NOMO-1 treated with DMSO at 0.1 percent for 48 hours (cell line): ENCODE data around the gene GSG1L.

Experiments used
- DNase-seq: peaks from one replicate; lab custom pipeline; 2025; ENCODE audit not compliant: unreplicated experiment; lab: John Stamatoyannopoulos, UW

The GSG1L gene

GRCh38 chr16:27778926-27779570, 284.5 kb downstream of the GSG1L start:
- no peak for DNase-seq

GRCh38 chr16:27778171-27778925, 285.2 kb downstream of the GSG1L start:
- DNase-seq = no peak

DNA sequence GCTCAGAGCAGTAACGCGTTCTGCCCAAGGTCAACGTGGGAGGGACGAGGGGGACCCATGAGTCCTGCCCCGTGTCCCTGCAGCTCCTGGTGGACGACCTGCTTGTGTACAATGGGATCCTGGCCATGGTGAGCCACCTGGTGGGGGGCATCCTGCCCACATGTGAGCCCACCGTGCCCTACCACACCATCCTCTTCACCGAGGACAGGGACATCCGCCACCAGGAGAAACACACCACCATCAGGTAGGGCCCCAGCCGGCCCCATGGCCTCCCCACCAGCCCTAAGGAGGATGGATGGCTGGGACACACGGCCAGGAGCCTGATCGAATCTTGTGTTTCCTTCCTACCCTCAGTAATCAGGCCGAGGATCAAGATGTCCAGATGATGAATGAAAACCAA, 286.0 kb downstream of the GSG1L start:
- no peak for DNase-seq

GRCh38 chr16:27776556-27777225, 286.8 kb downstream of the GSG1L start:
- DNase-seq = no peak

DNA sequence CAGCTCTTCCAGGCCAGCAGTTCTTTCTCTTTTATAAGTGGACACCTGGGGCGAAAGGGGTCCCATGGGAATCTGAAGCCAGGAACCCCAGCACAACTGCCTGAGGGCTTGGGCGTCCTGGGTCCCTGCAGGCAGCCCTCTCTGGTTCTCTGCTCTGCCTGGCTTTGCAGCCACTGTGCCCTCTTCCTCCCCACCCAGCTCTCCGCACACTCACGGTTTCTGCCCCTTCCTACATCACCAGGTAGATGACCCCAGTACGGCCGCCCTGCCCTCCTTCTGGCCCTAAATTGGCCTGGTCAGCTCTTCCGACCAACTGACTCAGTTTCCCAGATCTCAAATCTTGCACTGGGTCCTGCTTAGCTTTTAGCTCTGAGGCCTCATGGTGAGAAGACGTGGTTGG, 288.3 kb downstream of the GSG1L start:
- no peak for DNase-seq

- no peak for DNase-seq
Observed at GRCh38 chr16:27774779-27775178, 288.7 kb downstream of the GSG1L start.

- no peak for DNase-seq
Observed at GRCh38 chr16:27773344-27773743, 290.2 kb downstream of the GSG1L start.

GRCh38 chr16:27772093-27772825, 291.3 kb downstream of the GSG1L start:
- DNase-seq = no peak

- no peak for DNase-seq
Observed at GRCh38 chr16:27771201-27771910, 292.2 kb downstream of the GSG1L start.

DNA sequence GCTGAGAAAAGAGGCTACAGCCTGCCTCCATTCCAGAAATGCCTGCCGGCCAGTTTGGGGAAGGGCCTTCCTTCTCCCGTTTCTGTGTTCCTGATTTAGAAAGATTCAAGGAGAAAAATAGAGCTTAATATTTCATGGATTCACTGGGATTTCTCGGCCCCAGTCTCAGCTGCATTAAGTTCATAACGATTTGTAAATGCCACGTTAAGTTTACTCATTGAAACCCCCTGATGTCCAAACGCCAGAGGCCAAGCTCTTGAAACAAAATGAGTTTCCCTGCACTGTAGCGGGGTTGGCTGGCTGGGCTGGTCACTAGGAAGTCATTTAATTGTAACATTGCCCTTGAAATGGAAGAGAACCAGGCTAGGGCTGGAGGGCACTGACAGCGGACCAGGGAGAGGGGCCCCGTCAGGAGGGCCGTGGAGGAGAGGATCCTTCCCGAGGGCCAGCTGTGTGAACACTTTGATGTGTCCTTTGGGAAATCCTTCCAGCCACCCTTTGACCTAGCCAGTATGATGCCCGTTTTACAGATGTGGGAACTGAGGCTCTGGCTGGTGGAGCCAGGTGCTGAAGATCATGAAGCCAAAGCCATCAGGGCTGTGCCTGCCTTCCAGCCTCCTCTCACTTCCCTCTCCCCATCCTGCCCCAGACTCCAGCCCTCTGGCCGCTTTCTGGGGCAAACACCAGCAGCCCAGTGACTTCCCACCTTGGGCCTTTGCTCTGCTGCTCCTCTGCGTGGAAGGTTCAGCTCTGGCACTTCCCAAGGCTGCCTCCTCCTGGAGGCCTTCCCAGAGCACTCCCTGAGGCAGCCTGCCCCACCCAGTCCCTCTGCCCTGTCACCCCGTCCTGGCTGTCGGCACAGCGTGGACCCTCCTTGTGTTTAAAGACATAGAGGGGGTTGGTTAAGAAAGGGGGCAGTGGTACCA, 293.0 kb downstream of the GSG1L start:
- no peak for DNase-seq

- no peak for DNase-seq
Observed at GRCh38 chr16:27769561-27770255, 293.8 kb downstream of the GSG1L start.

DNA sequence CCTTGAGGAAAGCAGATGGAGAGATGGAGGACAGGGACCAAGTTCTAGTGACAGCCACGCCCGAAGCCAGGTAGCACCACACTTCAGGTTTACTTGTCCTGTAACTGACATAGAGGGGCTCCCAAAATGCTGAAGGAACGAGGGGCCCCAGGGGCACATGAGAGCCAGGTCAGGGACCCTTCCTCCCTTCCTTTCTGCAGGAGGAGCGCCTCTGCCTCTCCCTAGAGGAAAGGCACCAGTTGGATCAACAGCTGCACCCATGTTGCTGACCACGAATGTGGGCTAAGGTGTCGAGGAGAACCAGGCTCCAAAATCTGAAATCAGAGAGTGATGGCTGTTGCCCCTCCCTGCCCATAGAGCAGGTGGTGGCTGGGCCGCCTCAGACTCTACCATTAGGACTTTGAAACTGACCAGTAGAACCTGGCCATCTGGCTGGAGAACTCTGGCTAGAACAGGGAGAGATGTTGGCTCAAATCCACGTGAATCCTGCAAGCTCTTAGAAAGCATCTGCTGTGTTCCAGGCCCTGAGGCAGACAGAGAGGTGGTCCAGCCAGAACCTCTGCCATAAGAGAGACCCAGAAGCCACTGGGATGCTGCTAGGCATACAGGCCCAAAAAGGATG, 294.8 kb downstream of the GSG1L start:
- DNase-seq = no peak

- no peak for DNase-seq
Observed at GRCh38 chr16:27767971-27768591, 295.4 kb downstream of the GSG1L start.

DNA sequence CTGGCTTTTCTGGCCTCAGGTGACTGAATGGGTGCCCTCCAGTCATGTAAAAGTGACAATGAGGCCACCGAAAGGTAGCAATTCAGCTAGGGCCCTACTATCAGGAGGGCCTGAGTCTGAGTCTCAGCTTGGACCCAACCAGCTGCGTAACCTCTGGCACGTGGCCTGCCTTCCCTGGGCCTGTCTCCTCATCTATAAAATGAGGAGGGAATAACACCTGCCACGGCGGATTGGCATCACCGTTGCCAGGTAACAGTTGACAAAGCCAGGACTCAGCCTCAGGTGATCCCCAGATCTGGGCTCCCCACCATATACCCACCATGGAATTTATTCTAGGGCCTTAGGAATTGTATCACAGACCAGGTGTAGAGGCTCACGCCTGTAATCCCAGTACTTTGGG, 296.4 kb downstream of the GSG1L start:
- DNase-seq = no peak

- DNase-seq = no peak
Observed at GRCh38 chr16:27766236-27766925, 297.1 kb downstream of the GSG1L start.

DNA sequence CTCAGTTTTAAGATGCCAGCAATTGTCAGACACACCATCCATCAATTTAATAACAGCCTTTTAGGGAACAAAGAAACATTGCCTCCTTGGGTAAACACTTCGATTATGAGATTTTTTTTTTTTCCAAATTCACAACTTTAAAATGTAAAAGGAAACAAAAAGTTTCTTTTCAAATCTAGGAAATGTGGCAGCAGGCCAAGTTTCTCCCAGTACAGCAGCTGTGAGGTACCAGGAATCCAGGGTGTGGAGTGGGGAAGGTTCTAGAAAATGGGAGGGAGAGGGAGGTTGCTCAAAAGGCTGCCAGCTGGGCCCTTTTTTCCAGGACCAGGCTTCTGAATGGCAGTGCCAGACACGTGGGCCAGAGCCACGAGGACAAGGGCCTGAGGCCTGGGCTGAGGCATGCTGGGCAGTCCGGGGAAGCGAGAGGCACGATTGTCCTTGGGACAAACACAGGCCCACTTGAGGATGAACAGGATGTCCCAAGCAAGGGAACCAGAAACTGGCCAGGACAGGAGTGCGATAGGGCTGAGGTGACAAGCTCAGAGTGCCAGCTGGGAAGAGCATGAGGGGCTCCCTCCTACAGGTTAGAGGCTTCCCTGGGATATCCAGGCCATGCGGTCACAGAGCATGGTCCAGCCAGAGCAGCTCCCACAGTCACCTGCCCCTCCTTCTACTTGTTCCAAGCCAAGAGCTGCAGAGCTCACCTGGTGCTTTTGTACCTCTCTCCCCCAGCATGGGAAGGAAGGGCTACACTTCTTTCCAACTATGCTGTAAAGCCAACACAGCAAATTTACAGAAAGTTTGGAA, 298.4 kb downstream of the GSG1L start:
- no peak for DNase-seq

GRCh38 chr16:27764427-27764826, 299.1 kb downstream of the GSG1L start:
- no peak for DNase-seq
